ENCODE data around the gene KERA.

The KERA gene

GRCh38 chr12:91009319-91009950 is 48.4 kb downstream of the KERA start:
- Histone ChIP-seq H3K4me1 (no peaks in the 10 kb centered on the region), H3K36me3 (no peaks in the 10 kb centered on the region), H3K9me3 (no peaks in the 10 kb centered on the region), H3K27me3 (no peaks in the 10 kb centered on the region), H3K27ac (no peak overlapping the region), H3K4me3 (no peak overlapping the region)
- no peak for TF ChIP-seq CTCF (IDR thresholded peaks at IDR 0.05)
- DNase-seq, result no peak
- intact Hi-C loops (cut with DNase I; ENCODE audit: low total_unique reads), result no loop called here

- DNase-seq, result no peak
- Histone ChIP-seq H3K27me3 (no peaks in the 10 kb centered on the region), H3K36me3 (no peaks in the 10 kb centered on the region), H3K4me3 (no peak overlapping the region), H3K4me1 (no peaks in the 10 kb centered on the region), H3K27ac (no peak overlapping the region), H3K9me3 (no peaks in the 10 kb centered on the region)
- no peak for TF ChIP-seq CTCF (IDR thresholded peaks at IDR 0.05)
- intact Hi-C loops (cut with DNase I; ENCODE audit: low total_unique reads), result no loop called here
Measured at GRCh38 chr12:91007531-91008290, 50.1 kb downstream of the KERA start.

GRCh38 chr12:91004872-91005271 is 53.0 kb downstream of the KERA start, which contains the start of gene EPYC:
Gene EPYC, minus strand, starts transcription at chr12:91004972. Its CDS starts 2,407 bp downstream, at chr12:91002565.
- intact Hi-C loops (cut with DNase I; ENCODE audit: low total_unique reads), result no loop called here
- no peaks in the 10 kb centered on the region for H3K36me3 ChIP-seq
- no peak within 1 kb of the TSS for H3K27ac ChIP-seq
- no peaks in the 10 kb centered on the region for H3K4me1 ChIP-seq
- no peak for TF ChIP-seq CTCF (IDR thresholded peaks at IDR 0.05)
- no peaks in the 10 kb centered on the region for H3K27me3 ChIP-seq
- H3K4me3 ChIP-seq, result no peak within 1 kb of the TSS
- no peak for DNase-seq
- no peaks in the 10 kb centered on the region for H3K9me3 ChIP-seq

GRCh38 chr12:91003737-91004136 is 54.1 kb downstream of the KERA start:
- Histone ChIP-seq H3K4me1 (no peaks in the 10 kb centered on the region), H3K27ac (no peak overlapping the region), H3K27me3 (no peaks in the 10 kb centered on the region), H3K4me3 (no peak overlapping the region), H3K9me3 (no peaks in the 10 kb centered on the region), H3K36me3 (no peaks in the 10 kb centered on the region)
- TF ChIP-seq CTCF (IDR thresholded peaks at IDR 0.05), result no peak
- intact Hi-C loops (cut with DNase I; ENCODE audit: low total_unique reads), result no loop called here
- DNase-seq, result no peak

- Histone ChIP-seq H3K9me3 (no peaks in the 10 kb centered on the region), H3K4me1 (no peaks in the 10 kb centered on the region), H3K27me3 (no peaks in the 10 kb centered on the region), H3K27ac (no peak overlapping the region), H3K4me3 (no peak overlapping the region), H3K36me3 (no peaks in the 10 kb centered on the region)
- intact Hi-C loops (cut with DNase I; ENCODE audit: low total_unique reads), result no loop called here
- no peak for DNase-seq
- TF ChIP-seq CTCF (IDR thresholded peaks at IDR 0.05), result no peak
Measured at GRCh38 chr12:91001306-91001705, 56.5 kb downstream of the KERA start.

Measured in tibial artery (tissue), 4 donors.